SK-N-SH (cell line): ENCODE data around the gene RARS1. TPM values are rescaled to one million over a fixed set of nuclear protein-coding genes. Genes with fewer than 3 reads are reported as not detected.

Experiments
- CTCF ChIA-PET: fragments of 300-600, 350-600 bp; formaldehyde crosslinking; extraction: SDS; loops from one replicate; lab custom pipeline; 2021; lab: Yijun Ruan, JAX
- POLR2A ChIA-PET: fragments of 350-600 bp; sonication (Branson Sonifier 250); formaldehyde crosslinking; extraction: SDS; loops from one replicate; lab custom pipeline; 2020; ENCODE audit warnings: antibody characterized with exemption, inconsistent platforms; lab: Yijun Ruan, JAX
- DNase-seq: peaks from one replicate; pipeline ENCODE4 v3.0.0; 2012
- H2AFZ ChIP-seq: fragments of 200-600 bp; sonication (generic); 2 replicates; pipeline ENCODE4 v1.8.1; 2016; ENCODE audit warnings: antibody characterized with exemption, mild to moderate bottlenecking, low read depth
- H3F3A ChIP-seq: fragments of 200-600 bp; sonication (generic); replicated peaks from 2 replicates; pipeline ENCODE3; 2016; ENCODE audit warnings: antibody characterized with exemption, mild to moderate bottlenecking; ENCODE audit not compliant: insufficient read depth
- H3K27ac ChIP-seq, 2 experiments: fragments of 200-500 bp in 1 of 2; fragments of 200-600 bp in 1 of 2; sonication (Bioruptor generic) in 1 of 2; sonication (generic), shearing (Covaris generic) in 1 of 2; 2 replicates each; pipeline versions ENCODE4 v1.5.1 to v1.6.1; 2014 to 2016; ENCODE audit warnings: low read depth in 2 of 2, inconsistent platforms in 1 of 2, low read length in 1 of 2, mild to moderate bottlenecking in 1 of 2, mixed read lengths in 1 of 2
- H3K27me3 ChIP-seq: fragments of 200-600 bp; sonication (generic), shearing (Covaris generic); 2 replicates; pipeline ENCODE4 v1.6.1; 2016; ENCODE audit warnings: mixed run types; ENCODE audit not compliant: insufficient read depth
- H3K36me3 ChIP-seq, 2 experiments: fragments of 200-500 bp in 1 of 2; fragments of 200-600 bp in 1 of 2; sonication (Bioruptor generic) in 1 of 2; sonication (generic) in 1 of 2; replicated peaks in 1 of 2; 2 replicates each; pipeline versions ENCODE3 to v1.5.1; 2014 to 2016; ENCODE audit warnings: low read length in 1 of 2, mild to moderate bottlenecking in 1 of 2; ENCODE audit not compliant: insufficient read depth in 2 of 2, control insufficient read depth in 1 of 2
- H3K4me1 ChIP-seq, 2 experiments: fragments of 200-500 bp in 1 of 2; fragments of 200-600 bp in 1 of 2; sonication (Bioruptor generic) in 1 of 2; sonication (generic), shearing (Covaris generic) in 1 of 2; 2 replicates each; pipeline versions ENCODE4 v1.5.1 to v1.6.1; 2014 to 2016; ENCODE audit warnings: low read depth in 1 of 2, low read length in 1 of 2, mixed run types in 1 of 2; ENCODE audit not compliant: insufficient read depth in 2 of 2, control insufficient read depth in 1 of 2
- H3K4me2 ChIP-seq: fragments of 200-600 bp; sonication (generic), shearing (Covaris generic); 2 replicates; pipeline ENCODE4 v1.6.1; 2017; ENCODE audit warnings: mixed run types
- H3K4me3 ChIP-seq, 2 experiments: fragments of 200-500 bp in 1 of 2; fragments of 200-600 bp in 1 of 2; sonication (Bioruptor generic) in 1 of 2; sonication (generic), shearing (Covaris generic) in 1 of 2; 2 replicates each; pipeline versions ENCODE4 v1.5.1 to v1.8.1; 2014 to 2016; ENCODE audit warnings: low read depth in 2 of 2, inconsistent platforms in 1 of 2, low read length in 1 of 2, mild to moderate bottlenecking in 1 of 2, mixed read lengths in 1 of 2, moderate library complexity in 1 of 2
- H3K79me2 ChIP-seq: fragments of 200-600 bp; sonication (generic); 2 replicates; pipeline ENCODE4 v1.8.1; 2017; ENCODE audit warnings: mild to moderate bottlenecking; ENCODE audit not compliant: insufficient read depth
- H3K9ac ChIP-seq: fragments of 200-600 bp; sonication (generic); 2 replicates; pipeline ENCODE4 v1.6.1; 2017; ENCODE audit warnings: mixed run types
- H3K9me2 ChIP-seq: fragments of 200-600 bp; sonication (generic); 2 replicates; pipeline ENCODE4 v1.6.1; 2017; ENCODE audit warnings: mixed run types
- H3K9me3 ChIP-seq: fragments of 200-600 bp; sonication (generic); 2 replicates; pipeline ENCODE4 v1.6.1; 2017; ENCODE audit warnings: mixed run types, mild to moderate bottlenecking, moderate library complexity
- H4K20me1 ChIP-seq: fragments of 200-600 bp; sonication (generic); 2 replicates; pipeline ENCODE4 v1.6.1; 2017; ENCODE audit warnings: mild to moderate bottlenecking, mixed run types; ENCODE audit not compliant: insufficient read depth
- CHD2 ChIP-seq: fragments of 150-350 bp; IDR thresholded peaks from 2 replicates; pipeline ENCODE4 v1.6.1; 2018; ENCODE audit warnings: low read length; ENCODE audit not compliant: partially characterized antibody
- CTCF ChIP-seq: fragments of 200-600 bp; sonication (generic); IDR thresholded peaks from 2 replicates; pipeline ENCODE4 v1.6.1; 2017; ENCODE audit warnings: antibody characterized with exemption, mild to moderate bottlenecking, moderate library complexity
- ELF1 ChIP-seq: IDR thresholded peaks from 2 replicates; pipeline ENCODE4 v1.4.0; 2012
- EP300 ChIP-seq, 2 experiments: IDR thresholded peaks; 2 replicates each; pipeline versions ENCODE4 v1.4.0 to v1.6.1; 2012; ENCODE audit warnings: borderline replicate concordance in 1 of 2, low read depth in 1 of 2, low read length in 1 of 2
- EZH2phosphoT487 ChIP-seq: fragments of 200-600 bp; sonication (generic); IDR thresholded peaks from 2 replicates; pipeline ENCODE4 v1.6.1; 2017; ENCODE audit warnings: low read depth, mixed run types, mild to moderate bottlenecking, antibody characterized with exemption, moderate library complexity, borderline replicate concordance
- FOXJ3 ChIP-seq: sonication (generic); formaldehyde crosslinking; IDR thresholded peaks from 2 replicates; pipeline ENCODE4 v1.5.1; 2020; ENCODE audit warnings: mild to moderate bottlenecking, missing genetic modification reagents
- FOXM1 ChIP-seq: IDR thresholded peaks from 2 replicates; pipeline ENCODE4 v1.4.0; 2012; ENCODE audit warnings: low read depth, mild to moderate bottlenecking
- GABPA ChIP-seq: IDR thresholded peaks from 2 replicates; pipeline ENCODE4 v1.4.0; 2012; ENCODE audit warnings: low read depth, mild to moderate bottlenecking
- GATA2 ChIP-seq: sonication (generic); formaldehyde crosslinking; IDR thresholded peaks from 2 replicates; pipeline ENCODE4 v1.5.0; 2020; ENCODE audit warnings: mild to moderate bottlenecking, missing genetic modification reagents
- MXI1 ChIP-seq: IDR thresholded peaks from 2 replicates; pipeline ENCODE4 v1.6.1; 2012; ENCODE audit warnings: mild to moderate bottlenecking, low read depth, low read length, improper control_type of control experiment
- POLR2AphosphoS5 ChIP-seq: IDR thresholded peaks from 2 replicates; pipeline ENCODE4 v1.6.1; 2012; ENCODE audit warnings: low read depth, low read length
- RCOR1 ChIP-seq: fragments of 150-350 bp; IDR thresholded peaks from 2 replicates; pipeline ENCODE4 v1.6.1; 2017; ENCODE audit warnings: antibody characterized with exemption, low read length
- REST ChIP-seq: IDR thresholded peaks from 2 replicates; pipeline ENCODE4 v1.6.1; 2012; ENCODE audit warnings: mild to moderate bottlenecking, low read depth, low read length, moderate library complexity
- RFX5 ChIP-seq: IDR thresholded peaks from 2 replicates; pipeline ENCODE4 v1.6.1; 2012; ENCODE audit warnings: mild to moderate bottlenecking, improper control_type of control experiment, low read length
- SMC3 ChIP-seq: IDR thresholded peaks from 2 replicates; pipeline ENCODE4 v1.6.1; 2012; ENCODE audit warnings: low read depth, low read length, improper control_type of control experiment
- TCF12 ChIP-seq: IDR thresholded peaks from 2 replicates; pipeline ENCODE4 v1.4.0; 2012
- TEAD4 ChIP-seq: IDR thresholded peaks from 2 replicates; pipeline ENCODE4 v1.4.0; 2012; ENCODE audit warnings: mild to moderate bottlenecking, borderline replicate concordance; ENCODE audit not compliant: insufficient read depth
- USF2 ChIP-seq: fragments of 150-350 bp; IDR thresholded peaks from 2 replicates; pipeline ENCODE4 v1.6.1; 2017; ENCODE audit warnings: antibody characterized with exemption, low read length, low read depth, borderline replicate concordance
- YY1 ChIP-seq: IDR thresholded peaks from 2 replicates; pipeline ENCODE4 v1.4.0; 2012; ENCODE audit warnings: low read depth, mild to moderate bottlenecking
- WGBS: methylation state at CpG from one replicate; pipeline ENCODE4 v1.1.6; 2017; ENCODE audit warnings: low lambda C conversion rate; 5-methylcytosine and 5-hydroxymethylcytosine counted together
- polyA plus RNA-seq, 3 experiments: library from polyadenylated mRNA; depleted of rRNA; stranded (reverse); fragments of >200 nt; gene quantifications; 2 replicates each; pipeline ENCODE4 v1.2.3, GENCODE V29; 2012

The RARS1 gene
- polyA plus RNA-seq, 1 of the 3 experiments (the other 2 are of a cell fraction), result 53.5 TPM

- TF ChIP-seq GABPA (peak; percentile 100), YY1 (peak; percentile 33; the same call in 1 of the 2 replicates), ELF1 (peak; percentile 84), POLR2AphosphoS5 (peak; percentile 99), REST (peak; percentile 84), FOXM1 (no peak), FOXJ3 (CRISPR knock-in tag) (0 out of 2 replicates have a peak, but pooled peaks have one; percentile 18), RFX5 (peak; percentile 16; the same call in 1 of the 2 replicates), EZH2phosphoT487 (no peak)
Measured at GRCh38 chr5:168486136-168486879, at the start of gene RARS1 (continued).

GRCh38 chr5:168438349-168438748 lies 47.9 kb upstream of the RARS1 start:
- H3F3A ChIP-seq, result peaks cover 6% of the 10 kb centered on the region
- H3K4me2 ChIP-seq, result no peak overlapping the region
- 87% methylated on average over 5 of the region's 5 CpGs for WGBS
- TF ChIP-seq SMC3 (no peak), POLR2AphosphoS5 (no peak), RCOR1 (no peak), RFX5 (no peak), TCF12 (no peak), TEAD4 (no peak), EP300 (IDR thresholded peaks at IDR 0.05; ENCODE audit: borderline replicate concordance in 1 of 2, low read depth in 1 of 2, low read length in 1 of 2) (no peak), MXI1 (no peak), FOXJ3 (CRISPR knock-in tag) (no peak), GATA2 (no peak), USF2 (no peak), YY1 (no peak), CHD2 (no peak), REST (no peak), CTCF (no peak)
- peaks cover 3 to 4% of the 10 kb centered on the region in 2 experiments for H3K36me3 ChIP-seq
- H3K9me2 ChIP-seq, result no peaks in the 10 kb centered on the region
- no peaks in the 10 kb centered on the region; a peak in 1 of 4 replicates for H3K4me1 ChIP-seq
- no peaks in the 10 kb centered on the region for H3K9me3 ChIP-seq
- H3K4me3 ChIP-seq, result no peak overlapping the region
- no peak overlapping the region for H3K27ac ChIP-seq
- no peak overlapping the region for H3K9ac ChIP-seq
- ChIA-PET POLR2A (no interaction called here), CTCF (no interaction called here)
- H3K27me3 ChIP-seq, result no peaks in the 10 kb centered on the region
- H2AFZ ChIP-seq, result no peak overlapping the region
- H4K20me1 ChIP-seq, result no peaks in the 10 kb centered on the region
- no peak for DNase-seq
- no peaks in the 10 kb centered on the region for H3K79me2 ChIP-seq
